Liver (tissue), 9 donors: ENCODE data around the gene SCUBE3. TPM values are rescaled to one million over a fixed set of nuclear protein-coding genes. Genes with fewer than 3 reads are reported as not detected.

Source experiments
- DNase-seq: peaks from one replicate; pipeline ENCODE4 v3.0.0-alpha.2; 2017; ENCODE audit warnings: low spot score
- H3K27ac ChIP-seq, 2 donors: one replicate each; pipeline ENCODE4 v1.7.0; 2013; ENCODE audit warnings: inconsistent platforms in 2 of 2, low read length in 2 of 2, control low read depth in 1 of 2, low read depth in 1 of 2, mild to moderate bottlenecking in 1 of 2
- H3K27me3 ChIP-seq, 4 donors: one replicate each; pipeline versions ENCODE4 v1.6.1 to v1.7.0; 2013; ENCODE audit warnings: low read length in 3 of 4, inconsistent platforms in 1 of 4, mild to moderate bottlenecking in 1 of 4, moderate library complexity in 1 of 4; ENCODE audit not compliant: control insufficient read depth in 4 of 4, insufficient read depth in 4 of 4
- H3K36me3 ChIP-seq, 4 donors: one replicate each; pipeline versions ENCODE4 v1.6.1 to v1.7.0; 2013; ENCODE audit warnings: low read length in 3 of 4, mild to moderate bottlenecking in 3 of 4, low read depth in 1 of 4, moderate library complexity in 1 of 4; ENCODE audit not compliant: control insufficient read depth in 4 of 4, insufficient read depth in 3 of 4
- H3K4me1 ChIP-seq, 4 donors: one replicate each; pipeline versions ENCODE4 v1.6.1 to v1.7.0; 2013; ENCODE audit warnings: low read length in 3 of 4, mild to moderate bottlenecking in 3 of 4, moderate library complexity in 1 of 4; ENCODE audit not compliant: control insufficient read depth in 4 of 4, insufficient read depth in 4 of 4
- H3K4me3 ChIP-seq, 3 donors: one replicate each; pipeline versions ENCODE4 v1.6.1 to v1.7.0; 2013; ENCODE audit warnings: low read length in 3 of 3, control low read depth in 1 of 3, low read depth in 1 of 3, mild to moderate bottlenecking in 1 of 3
- H3K9ac ChIP-seq, 2 donors: one replicate each; pipeline ENCODE4 v1.7.0; 2013; ENCODE audit warnings: low read length in 2 of 2, mild to moderate bottlenecking in 2 of 2, moderate library complexity in 2 of 2, control low read depth in 1 of 2, low read depth in 1 of 2
- H3K9me3 ChIP-seq, 4 donors: one replicate each; pipeline versions ENCODE4 v1.6.1 to v1.7.0; 2013; ENCODE audit warnings: low read length in 3 of 4; ENCODE audit not compliant: control insufficient read depth in 4 of 4
- ATF3 ChIP-seq: IDR thresholded peaks from 2 replicates; pipeline ENCODE4 v1.6.1; 2016; ENCODE audit warnings: antibody characterized with exemption
- EGR1 ChIP-seq, 2 donors: IDR thresholded peaks; 2 replicates each; pipeline ENCODE4 v1.6.1; 2016 to 2018; ENCODE audit warnings: antibody characterized with exemption in 2 of 2, low read depth in 2 of 2
- FOXA1 ChIP-seq: IDR thresholded peaks from 2 replicates; pipeline ENCODE4 v1.6.1; 2016; ENCODE audit warnings: antibody characterized with exemption
- FOXA2 ChIP-seq: IDR thresholded peaks from 2 replicates; pipeline ENCODE4 v1.6.1; 2016; ENCODE audit warnings: antibody characterized with exemption
- GABPA ChIP-seq, 2 donors: IDR thresholded peaks in 1 of 2; conservative IDR thresholded peaks in 1 of 2; 2 replicates each; pipeline ENCODE4 v1.6.1; 2016; ENCODE audit warnings: antibody characterized with exemption in 2 of 2, mild to moderate bottlenecking in 1 of 2, moderate library complexity in 1 of 2
- HNF4A ChIP-seq, 2 donors: conservative IDR thresholded peaks; 2 replicates each; pipeline ENCODE4 v1.6.1; 2016; ENCODE audit warnings: antibody characterized with exemption in 2 of 2, mild to moderate bottlenecking in 2 of 2
- HNF4G ChIP-seq: IDR thresholded peaks from 2 replicates; pipeline ENCODE4 v1.6.1; 2016; ENCODE audit warnings: antibody characterized with exemption
- JUND ChIP-seq, 2 donors: IDR thresholded peaks; 2 replicates each; pipeline ENCODE4 v1.6.1; 2016; ENCODE audit warnings: antibody characterized with exemption in 2 of 2
- NR2F2 ChIP-seq: IDR thresholded peaks from 2 replicates; pipeline ENCODE4 v1.6.1; 2016; ENCODE audit warnings: antibody characterized with exemption
- RAD21 ChIP-seq, 2 donors: IDR thresholded peaks; 2 replicates each; pipeline ENCODE4 v1.6.1; 2016; ENCODE audit warnings: antibody characterized with exemption in 2 of 2, mild to moderate bottlenecking in 2 of 2
- REST ChIP-seq: IDR thresholded peaks from 2 replicates; pipeline ENCODE4 v1.6.1; 2016; ENCODE audit warnings: antibody characterized with exemption, mild to moderate bottlenecking
- RXRA ChIP-seq, 2 donors: IDR thresholded peaks; 2 replicates each; pipeline ENCODE4 v1.6.1; 2017 to 2018; ENCODE audit warnings: antibody characterized with exemption in 2 of 2, mild to moderate bottlenecking in 1 of 2
- TAF1 ChIP-seq: conservative IDR thresholded peaks from 2 replicates; pipeline ENCODE4 v1.6.1; 2016; ENCODE audit warnings: antibody characterized with exemption, mild to moderate bottlenecking
- YY1 ChIP-seq: IDR thresholded peaks from 2 replicates; pipeline ENCODE4 v1.6.1; 2016; ENCODE audit warnings: antibody characterized with exemption, mild to moderate bottlenecking
- ZBTB33 ChIP-seq: IDR thresholded peaks from 2 replicates; pipeline ENCODE4 v1.6.1; 2016; ENCODE audit warnings: antibody characterized with exemption
- WGBS: extraction: QIAGEN DNeasy Blood & Tissue Kit; methylation state at CpG from one replicate; pipeline ENCODE4 v1.1.7; 2013; 5-methylcytosine and 5-hydroxymethylcytosine counted together
- polyA plus RNA-seq, 2 donors: library from polyadenylated mRNA; stranded (reverse) in 1 of 2; unstranded in 1 of 2; fragments of 200-250 nt in 1 of 2; fragments of >200 nt in 1 of 2; fragmentation: Nextera tagmentation in 1 of 2; extraction: Ambion mirVana in 1 of 2; gene quantifications; one replicate each; pipeline versions ENCODE4 v1.2.1 to v1.2.3, GENCODE V29; 2013 to 2015
- total RNA-seq, 2 donors: library from RNA; depleted of rRNA; stranded (reverse); fragments of >200 nt; gene quantifications; one replicate each; pipeline ENCODE4 v1.2.3, GENCODE V29; 2014
- TF ChIP-seq, protein P1 (sequence below): IDR thresholded peaks from 2 replicates; pipeline ENCODE4 v1.6.1; 2016; ENCODE audit warnings: antibody characterized with exemption
- TF ChIP-seq, protein P2 (sequence below): fragments of 150-350 bp; IDR thresholded peaks from 2 replicates; pipeline ENCODE4 v1.5.1; 2017; ENCODE audit warnings: improper control_type of control experiment, low read depth, low read length; ENCODE audit not compliant: missing input control
- donor health status: healthy.
- donor health status: healthy.
- donor health status: healthy.
- donor health status: healthy.
- donor health status: healthy.

SCUBE3 gene
- total and polyA plus RNA-seq, 4 donors, result 0.03 to 0.09 (median 0.07) TPM

DNA sequence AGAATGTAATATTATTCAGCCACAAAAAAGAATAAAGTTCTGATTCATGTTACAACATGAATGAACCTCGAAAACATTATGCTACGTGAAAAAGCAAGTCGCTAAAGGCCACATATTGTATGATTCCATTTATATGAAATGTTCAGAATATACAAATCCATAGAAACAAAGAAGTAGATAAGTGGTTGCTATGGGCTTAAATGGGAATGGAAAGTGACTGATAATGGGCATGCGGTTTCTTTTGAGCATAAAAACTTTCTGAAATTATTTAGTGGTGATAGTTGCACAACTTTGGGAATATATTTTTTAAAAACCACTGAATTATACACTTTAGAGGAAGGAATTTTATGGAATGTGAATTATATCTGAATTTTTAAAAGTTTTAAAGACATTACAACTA, 39.3 kb upstream of the SCUBE3 start (continued):
- TF ChIP-seq REST (no peak), EGR1 (IDR thresholded peaks at IDR 0.05; ENCODE audit: low read depth in 2 of 2) (no peak), TAF1 (no peak), RXRA (IDR thresholded peaks at IDR 0.05) (no peak), ATF3 (no peak), NR2F2 (no peak), RAD21 (IDR thresholded peaks at IDR 0.05) (no peak), FOXA1 (no peak)
- TF ChIP-seq, protein P1, sequence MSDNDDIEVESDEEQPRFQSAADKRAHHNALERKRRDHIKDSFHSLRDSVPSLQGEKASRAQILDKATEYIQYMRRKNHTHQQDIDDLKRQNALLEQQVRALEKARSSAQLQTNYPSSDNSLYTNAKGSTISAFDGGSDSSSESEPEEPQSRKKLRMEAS, result no peak

DNA sequence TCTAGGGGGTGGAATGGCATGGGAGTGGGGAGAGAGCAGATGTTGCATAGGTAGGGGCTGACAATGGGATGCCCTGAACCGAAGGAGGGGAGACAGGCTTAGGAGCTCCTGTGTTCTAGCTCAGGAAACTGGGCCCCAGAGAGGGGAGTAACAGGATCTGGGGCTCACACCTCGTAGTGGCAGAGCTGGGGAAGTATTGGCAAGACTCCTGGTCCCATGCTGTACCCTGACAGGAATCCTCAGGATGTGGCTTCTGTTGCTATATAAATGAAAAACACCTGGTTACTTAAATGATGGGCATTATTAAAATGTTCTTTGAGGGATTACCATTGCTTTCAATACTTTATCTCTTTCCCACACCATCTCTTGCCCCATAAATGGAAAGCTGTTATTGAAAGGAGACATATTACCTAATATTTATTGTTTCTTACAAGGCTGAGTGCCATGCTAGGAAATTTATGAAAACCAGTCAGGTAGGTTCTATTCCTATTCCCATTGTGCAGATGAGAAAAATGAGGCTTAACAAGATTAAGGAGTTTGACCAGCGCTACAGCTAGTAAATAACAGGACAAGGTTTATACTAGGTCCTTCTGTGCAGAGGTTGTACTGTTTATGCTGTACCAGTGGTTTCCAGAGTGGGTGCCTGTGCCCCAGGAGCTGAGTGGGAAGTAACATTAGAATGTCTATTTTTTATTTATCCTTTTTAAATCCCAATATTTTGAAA, 37.3 kb upstream of the SCUBE3 start:
- WGBS, result 83% methylated on average over 3 of the region's 3 CpGs
- no peak overlapping the region for H3K27ac ChIP-seq
- H3K4me1 ChIP-seq, result no peaks in the 10 kb centered on the region
- H3K36me3 ChIP-seq, result no peaks in the 10 kb centered on the region
- no peaks in the 10 kb centered on the region for H3K9me3 ChIP-seq
- TF ChIP-seq, protein P1, result no peak
- no peak for TF ChIP-seq ZBTB33
- no peak for TF ChIP-seq TAF1
- TF ChIP-seq NR2F2, result no peak
- no peak for TF ChIP-seq RXRA (IDR thresholded peaks at IDR 0.05)
- TF ChIP-seq FOXA2, result no peak
- no peak for TF ChIP-seq GABPA (IDR thresholded peaks at IDR 0.05 in 1 of 2, conservative IDR thresholded peaks at IDR 0.05 in 1 of 2)
- TF ChIP-seq YY1, result no peak
- no peak for TF ChIP-seq HNF4G
- no peak for TF ChIP-seq REST
- TF ChIP-seq, protein P2, sequence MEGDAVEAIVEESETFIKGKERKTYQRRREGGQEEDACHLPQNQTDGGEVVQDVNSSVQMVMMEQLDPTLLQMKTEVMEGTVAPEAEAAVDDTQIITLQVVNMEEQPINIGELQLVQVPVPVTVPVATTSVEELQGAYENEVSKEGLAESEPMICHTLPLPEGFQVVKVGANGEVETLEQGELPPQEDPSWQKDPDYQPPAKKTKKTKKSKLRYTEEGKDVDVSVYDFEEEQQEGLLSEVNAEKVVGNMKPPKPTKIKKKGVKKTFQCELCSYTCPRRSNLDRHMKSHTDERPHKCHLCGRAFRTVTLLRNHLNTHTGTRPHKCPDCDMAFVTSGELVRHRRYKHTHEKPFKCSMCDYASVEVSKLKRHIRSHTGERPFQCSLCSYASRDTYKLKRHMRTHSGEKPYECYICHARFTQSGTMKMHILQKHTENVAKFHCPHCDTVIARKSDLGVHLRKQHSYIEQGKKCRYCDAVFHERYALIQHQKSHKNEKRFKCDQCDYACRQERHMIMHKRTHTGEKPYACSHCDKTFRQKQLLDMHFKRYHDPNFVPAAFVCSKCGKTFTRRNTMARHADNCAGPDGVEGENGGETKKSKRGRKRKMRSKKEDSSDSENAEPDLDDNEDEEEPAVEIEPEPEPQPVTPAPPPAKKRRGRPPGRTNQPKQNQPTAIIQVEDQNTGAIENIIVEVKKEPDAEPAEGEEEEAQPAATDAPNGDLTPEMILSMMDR, result no peak
- TF ChIP-seq JUND (IDR thresholded peaks at IDR 0.05), result no peak
- no peak for TF ChIP-seq RAD21 (IDR thresholded peaks at IDR 0.05)
- no peak for TF ChIP-seq HNF4A (conservative IDR thresholded peaks at IDR 0.05)
- no peak for DNase-seq
- no peak overlapping the region for H3K4me3 ChIP-seq
- H3K9ac ChIP-seq, result no peak overlapping the region
- H3K27me3 ChIP-seq, result no peaks in the 10 kb centered on the region
